Measurements from ENCODE around the gene TRIM37.

The TRIM37 gene

GRCh38 chr17:58995247-58995940 lies 111.3 kb downstream of the TRIM37 start:
- Histone ChIP-seq H3K4me3 (ENCODE audit: low read length) (no peak overlapping the region), H3K9me3 (ENCODE audit: low read length) (no peaks in the 10 kb centered on the region), H3K27me3 (ENCODE audit: insufficient read depth, low read length) (no peaks in the 10 kb centered on the region), H2AFZ (ENCODE audit: low read depth, low read length) (no peak overlapping the region), H3K36me3 (ENCODE audit: insufficient read depth, low read length) (peaks cover 16% of the 10 kb centered on the region), H3K4me1 (ENCODE audit: insufficient read depth, low read length) (no peaks in the 10 kb centered on the region)

DNA sequence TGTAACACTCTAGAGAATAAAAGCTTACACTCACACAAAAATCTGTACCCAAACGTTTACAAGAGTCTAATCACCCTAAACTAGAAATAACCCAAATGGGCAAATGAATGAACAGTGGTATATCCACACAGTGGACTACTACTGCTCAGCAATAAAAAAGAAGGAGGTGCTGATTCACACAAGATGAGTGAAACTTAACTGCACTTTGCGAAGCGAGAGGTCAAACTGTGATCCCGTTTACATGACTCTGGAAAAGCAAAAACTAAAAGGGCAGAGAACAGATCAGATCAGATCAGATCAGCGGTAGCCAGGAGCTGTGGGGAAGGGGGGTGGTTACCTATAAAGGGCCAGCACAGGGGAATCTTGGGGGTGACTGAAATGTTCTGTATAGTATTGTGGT lies 113.4 kb downstream of the TRIM37 start:
- H3K4me3 ChIP-seq (ENCODE audit: low read length) = no peak overlapping the region
- H3K4me1 ChIP-seq (ENCODE audit: insufficient read depth, low read length) = no peaks in the 10 kb centered on the region
- peaks cover 3% of the 10 kb centered on the region for H3K36me3 ChIP-seq (ENCODE audit: insufficient read depth, low read length)
- H3K9me3 ChIP-seq (ENCODE audit: low read length) = no peaks in the 10 kb centered on the region
- no peaks in the 10 kb centered on the region for H3K27me3 ChIP-seq (ENCODE audit: insufficient read depth, low read length)
- H2AFZ ChIP-seq (ENCODE audit: low read depth, low read length) = no peak overlapping the region

DNA sequence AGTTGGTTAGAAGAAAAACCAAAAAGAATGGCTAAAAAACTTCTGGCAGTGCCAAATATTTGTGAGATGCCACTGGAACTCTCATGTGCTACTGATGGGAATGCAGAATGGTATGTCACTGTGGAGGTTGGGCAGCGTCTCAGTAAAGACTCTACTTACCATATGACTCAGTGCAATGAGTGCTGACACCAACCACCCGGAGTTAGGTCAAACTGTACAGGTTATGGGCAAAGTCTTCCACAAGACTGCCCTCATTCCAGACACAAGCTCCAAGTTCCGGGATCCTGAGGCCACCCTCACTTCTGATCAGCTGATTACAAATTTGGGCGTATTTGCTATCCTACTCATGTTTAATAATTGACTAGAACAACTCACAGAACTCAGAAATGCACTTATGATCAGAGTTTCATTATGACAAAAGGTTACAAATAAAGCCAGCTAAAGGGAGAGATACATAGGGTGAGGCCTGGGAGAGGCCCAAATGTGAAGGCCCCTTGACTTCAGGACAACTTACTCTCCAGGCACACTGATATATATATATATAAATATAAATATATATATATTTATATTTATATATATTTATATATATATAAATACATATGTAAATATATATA lies 114.9 kb downstream of the TRIM37 start:
- Histone ChIP-seq H3K4me3 (ENCODE audit: low read length) (no peak overlapping the region), H3K9me3 (ENCODE audit: low read length) (no peaks in the 10 kb centered on the region)

DNA sequence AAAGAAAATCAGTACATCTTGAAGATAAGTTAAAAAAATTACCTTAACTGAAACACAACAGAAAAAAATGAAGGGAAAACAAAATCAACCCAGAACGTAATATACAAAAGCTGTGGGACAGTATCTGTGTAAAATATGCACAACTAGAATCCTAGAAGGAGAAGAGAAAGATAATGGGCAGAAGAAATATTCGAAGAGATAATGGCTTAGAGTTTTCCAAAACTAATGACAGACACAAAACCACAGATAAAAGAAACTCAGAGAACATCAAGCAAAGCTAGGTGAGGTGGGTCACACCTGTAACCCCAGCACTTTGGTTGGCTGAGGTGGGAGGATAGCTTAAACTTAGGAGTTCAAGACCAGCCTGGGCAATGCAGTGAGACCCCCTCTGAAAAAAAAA lies 117.1 kb downstream of the TRIM37 start:
- no peaks in the 10 kb centered on the region for H3K9me3 ChIP-seq (ENCODE audit: low read length)
- H3K27me3 ChIP-seq (ENCODE audit: insufficient read depth, low read length) = no peaks in the 10 kb centered on the region
- no peaks in the 10 kb centered on the region for H3K36me3 ChIP-seq (ENCODE audit: insufficient read depth, low read length)
- no peak overlapping the region for H2AFZ ChIP-seq (ENCODE audit: low read depth, low read length)
- no peak overlapping the region for H3K4me3 ChIP-seq (ENCODE audit: low read length)
- no peaks in the 10 kb centered on the region for H3K4me1 ChIP-seq (ENCODE audit: insufficient read depth, low read length)

More for the DNA sequence above, 114.9 kb downstream of the TRIM37 start:
- Histone ChIP-seq H3K36me3 (ENCODE audit: insufficient read depth, low read length) (peaks cover under 1% of the 10 kb centered on the region), H2AFZ (ENCODE audit: low read depth, low read length) (no peak overlapping the region), H3K4me1 (ENCODE audit: insufficient read depth, low read length) (no peaks in the 10 kb centered on the region), H3K27me3 (ENCODE audit: insufficient read depth, low read length) (no peaks in the 10 kb centered on the region)

GRCh38 chr17:58985971-58986370 lies 120.7 kb downstream of the TRIM37 start:
- Histone ChIP-seq H3K4me1 (ENCODE audit: insufficient read depth, low read length) (no peaks in the 10 kb centered on the region), H3K9me3 (ENCODE audit: low read length) (no peaks in the 10 kb centered on the region), H3K27me3 (ENCODE audit: insufficient read depth, low read length) (no peaks in the 10 kb centered on the region), H3K4me3 (ENCODE audit: low read length) (no peak overlapping the region), H2AFZ (ENCODE audit: low read depth, low read length) (no peak overlapping the region), H3K36me3 (ENCODE audit: insufficient read depth, low read length) (no peaks in the 10 kb centered on the region)

DNA sequence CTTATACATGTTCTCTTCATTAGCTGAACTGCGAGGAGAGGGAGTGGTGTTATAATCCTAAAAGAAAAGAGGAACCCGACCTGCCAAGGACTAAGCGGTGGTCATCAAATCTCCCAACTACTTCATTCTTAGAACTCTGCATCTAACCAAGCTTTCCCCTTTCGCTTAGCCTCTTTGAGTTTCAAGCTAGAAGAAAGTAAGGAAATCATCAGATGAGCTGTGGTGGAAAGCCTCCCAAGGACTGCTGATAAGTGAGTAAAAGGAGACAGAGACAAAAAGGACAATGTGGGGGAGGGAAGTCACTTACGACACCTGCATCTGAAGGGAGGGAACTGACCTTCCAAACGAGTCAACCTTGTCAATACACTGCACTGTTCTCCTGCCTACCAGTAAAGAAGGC lies 121.3 kb downstream of the TRIM37 start:
- no peaks in the 10 kb centered on the region for H3K27me3 ChIP-seq (ENCODE audit: insufficient read depth, low read length)
- H3K36me3 ChIP-seq (ENCODE audit: insufficient read depth, low read length) = peaks cover 1% of the 10 kb centered on the region
- no peak overlapping the region for H3K4me3 ChIP-seq (ENCODE audit: low read length)
- H3K4me1 ChIP-seq (ENCODE audit: insufficient read depth, low read length) = no peaks in the 10 kb centered on the region
- H2AFZ ChIP-seq (ENCODE audit: low read depth, low read length) = no peak overlapping the region
- H3K9me3 ChIP-seq (ENCODE audit: low read length) = no peaks in the 10 kb centered on the region

- Histone ChIP-seq H2AFZ (ENCODE audit: low read depth, low read length) (no peak overlapping the region), H3K4me1 (ENCODE audit: insufficient read depth, low read length) (no peaks in the 10 kb centered on the region), H3K9me3 (ENCODE audit: low read length) (no peaks in the 10 kb centered on the region), H3K4me3 (ENCODE audit: low read length) (no peak overlapping the region), H3K36me3 (ENCODE audit: insufficient read depth, low read length) (peaks cover 8% of the 10 kb centered on the region), H3K27me3 (ENCODE audit: insufficient read depth, low read length) (no peaks in the 10 kb centered on the region)
These were observed 124.1 kb downstream of the TRIM37 start for GRCh38 chr17:58982626-58983025.

GRCh38 chr17:58980706-58981481 lies 125.8 kb downstream of the TRIM37 start:
- H3K4me1 ChIP-seq (ENCODE audit: insufficient read depth, low read length) = no peaks in the 10 kb centered on the region
- H3K36me3 ChIP-seq (ENCODE audit: insufficient read depth, low read length) = peaks cover 12% of the 10 kb centered on the region
- no peaks in the 10 kb centered on the region for H3K27me3 ChIP-seq (ENCODE audit: insufficient read depth, low read length)
- no peak overlapping the region for H3K4me3 ChIP-seq (ENCODE audit: low read length)
- no peak overlapping the region for H2AFZ ChIP-seq (ENCODE audit: low read depth, low read length)
- H3K9me3 ChIP-seq (ENCODE audit: low read length) = no peaks in the 10 kb centered on the region

GRCh38 chr17:58976541-58976940 lies 130.1 kb downstream of the TRIM37 start:
- peaks cover 14% of the 10 kb centered on the region for H3K36me3 ChIP-seq (ENCODE audit: insufficient read depth, low read length)
- peaks cover 3% of the 10 kb centered on the region for H3K4me1 ChIP-seq (ENCODE audit: insufficient read depth, low read length)
- no peak overlapping the region for H2AFZ ChIP-seq (ENCODE audit: low read depth, low read length)
- H3K9me3 ChIP-seq (ENCODE audit: low read length) = no peaks in the 10 kb centered on the region
- no peak overlapping the region for H3K4me3 ChIP-seq (ENCODE audit: low read length)
- H3K27me3 ChIP-seq (ENCODE audit: insufficient read depth, low read length) = no peaks in the 10 kb centered on the region

DNA sequence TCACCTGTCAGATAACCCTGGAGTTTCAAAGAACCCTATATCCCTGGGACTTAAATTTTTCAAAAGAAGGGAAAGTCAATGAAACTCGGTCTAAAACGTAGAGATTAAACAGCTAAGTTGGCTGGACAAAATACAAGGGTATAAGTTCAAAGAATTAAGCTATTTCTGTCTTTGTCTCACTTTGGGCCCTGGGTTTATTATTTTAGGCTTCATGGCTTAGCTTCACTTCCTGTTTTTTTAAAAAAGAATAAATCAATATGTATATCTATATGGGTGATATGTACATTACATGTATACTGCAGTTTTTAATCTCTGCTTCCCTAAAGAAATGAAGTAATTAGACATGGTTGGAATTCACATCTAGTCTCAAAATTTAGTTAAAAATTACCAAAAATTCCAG lies 132.3 kb downstream of the TRIM37 start:
- H3K36me3 ChIP-seq (ENCODE audit: insufficient read depth, low read length) = peaks cover 6% of the 10 kb centered on the region
- H3K4me1 ChIP-seq (ENCODE audit: insufficient read depth, low read length) = peaks cover 25% of the 10 kb centered on the region
- H3K9me3 ChIP-seq (ENCODE audit: low read length) = no peaks in the 10 kb centered on the region
- no peak overlapping the region for H3K4me3 ChIP-seq (ENCODE audit: low read length)
- H3K27me3 ChIP-seq (ENCODE audit: insufficient read depth, low read length) = no peaks in the 10 kb centered on the region
- no peak overlapping the region for H2AFZ ChIP-seq (ENCODE audit: low read depth, low read length)

- H3K4me1 ChIP-seq (ENCODE audit: insufficient read depth, low read length) = peaks cover 39% of the 10 kb centered on the region
- no peak overlapping the region for H3K4me3 ChIP-seq (ENCODE audit: low read length)
- H2AFZ ChIP-seq (ENCODE audit: low read depth, low read length) = no peak overlapping the region
- H3K9me3 ChIP-seq (ENCODE audit: low read length) = no peaks in the 10 kb centered on the region
- H3K36me3 ChIP-seq (ENCODE audit: insufficient read depth, low read length) = peaks cover 2% of the 10 kb centered on the region
- no peaks in the 10 kb centered on the region for H3K27me3 ChIP-seq (ENCODE audit: insufficient read depth, low read length)
These were observed 135.8 kb downstream of the TRIM37 start for GRCh38 chr17:58970609-58971450.

- H3K4me3 ChIP-seq (ENCODE audit: low read length) = no peak overlapping the region
- H3K27me3 ChIP-seq (ENCODE audit: insufficient read depth, low read length) = no peaks in the 10 kb centered on the region
- peaks cover 39% of the 10 kb centered on the region for H3K4me1 ChIP-seq (ENCODE audit: insufficient read depth, low read length)
- H2AFZ ChIP-seq (ENCODE audit: low read depth, low read length) = no peak overlapping the region
- no peaks in the 10 kb centered on the region for H3K9me3 ChIP-seq (ENCODE audit: low read length)
- H3K36me3 ChIP-seq (ENCODE audit: insufficient read depth, low read length) = no peaks in the 10 kb centered on the region
These were observed 137.1 kb downstream of the TRIM37 start for GRCh38 chr17:58969612-58970011.

GRCh38 chr17:58969156-58969555 lies 137.5 kb downstream of the TRIM37 start:
- H3K27me3 ChIP-seq (ENCODE audit: insufficient read depth, low read length) = no peaks in the 10 kb centered on the region
- H3K36me3 ChIP-seq (ENCODE audit: insufficient read depth, low read length) = no peaks in the 10 kb centered on the region
- no peaks in the 10 kb centered on the region for H3K9me3 ChIP-seq (ENCODE audit: low read length)
- no peak overlapping the region for H3K4me3 ChIP-seq (ENCODE audit: low read length)
- H3K4me1 ChIP-seq (ENCODE audit: insufficient read depth, low read length) = peaks cover 39% of the 10 kb centered on the region
- no peak overlapping the region for H2AFZ ChIP-seq (ENCODE audit: low read depth, low read length)

Measured in neuron (in vitro differentiated cells).